Trophoblast cell (in vitro differentiated cells and primary cell): Measurements from ENCODE around the gene NPLOC4.
A peak's percentile ranks its signal among the peaks of the same experiment; 100 is the strongest.

Source experiments
- DNase-seq, 2 donors: peaks; one replicate each; pipeline ENCODE4 v3.0.0-alpha.2; 2016
- H2AFZ ChIP-seq: 2 replicates; pipeline ENCODE4 v1.6.1; 2013; ENCODE audit warnings: low read length, moderate library complexity, mild to moderate bottlenecking; ENCODE audit not compliant: insufficient read depth, poor library complexity
- H2AK5ac ChIP-seq: 2 replicates; pipeline ENCODE4 v1.6.1; 2013; ENCODE audit warnings: mild to moderate bottlenecking, low read length
- H2BK120ac ChIP-seq: 2 replicates; pipeline ENCODE4 v1.6.1; 2013; ENCODE audit warnings: low read length, mild to moderate bottlenecking, moderate library complexity; ENCODE audit not compliant: insufficient read depth, poor library complexity
- H2BK12ac ChIP-seq: 2 replicates; pipeline ENCODE4 v1.6.1; 2013; ENCODE audit warnings: mild to moderate bottlenecking, low read length, moderate library complexity
- H2BK5ac ChIP-seq: 2 replicates; pipeline ENCODE4 v1.6.1; 2013; ENCODE audit warnings: low read length, low read depth, moderate library complexity, mild to moderate bottlenecking; ENCODE audit not compliant: poor library complexity
- H3K14ac ChIP-seq: 2 replicates; pipeline ENCODE4 v1.6.1; 2013; ENCODE audit warnings: mild to moderate bottlenecking, low read length
- H3K18ac ChIP-seq: 2 replicates; pipeline ENCODE4 v1.6.1; 2013; ENCODE audit warnings: mild to moderate bottlenecking, low read length
- H3K23ac ChIP-seq: 2 replicates; pipeline ENCODE4 v1.6.1; 2013; ENCODE audit warnings: low read length
- H3K27ac ChIP-seq: 2 replicates; pipeline ENCODE4 v1.5.1; 2013; ENCODE audit warnings: low read depth, mild to moderate bottlenecking, inconsistent platforms, low read length, moderate library complexity
- H3K27me3 ChIP-seq: 2 replicates; pipeline ENCODE4 v1.6.1; 2013; ENCODE audit warnings: inconsistent platforms, mild to moderate bottlenecking, low read length, moderate library complexity; ENCODE audit not compliant: insufficient read depth
- H3K36me3 ChIP-seq, 2 experiments: 1 replicate in 1 of 2; 2 replicates in 1 of 2; pipeline ENCODE4 v1.6.1; 2013; ENCODE audit warnings: low read length in 2 of 2, mild to moderate bottlenecking in 2 of 2, moderate library complexity in 1 of 2; ENCODE audit not compliant: insufficient read depth in 2 of 2, control insufficient read depth in 1 of 2
- H3K4ac ChIP-seq: 2 replicates; pipeline ENCODE4 v1.6.1; 2013; ENCODE audit warnings: low read depth, mild to moderate bottlenecking, low read length, moderate library complexity
- H3K4me1 ChIP-seq, 2 experiments: 1 replicate in 1 of 2; 2 replicates in 1 of 2; pipeline ENCODE4 v1.6.1; 2013; ENCODE audit warnings: low read length in 2 of 2, mild to moderate bottlenecking in 2 of 2, moderate library complexity in 1 of 2; ENCODE audit not compliant: insufficient read depth in 2 of 2, control insufficient read depth in 1 of 2
- H3K4me2 ChIP-seq: 2 replicates; pipeline ENCODE4 v1.6.1; 2013; ENCODE audit warnings: inconsistent platforms, mild to moderate bottlenecking, low read length, moderate library complexity
- H3K4me3 ChIP-seq: 2 replicates; pipeline ENCODE4 v1.5.1; 2013; ENCODE audit warnings: mild to moderate bottlenecking, low read depth, low read length, inconsistent platforms
- H3K79me1 ChIP-seq: one replicate; pipeline ENCODE4 v1.6.1; 2013; ENCODE audit warnings: low read length
- H3K79me2 ChIP-seq: 2 replicates; pipeline ENCODE4 v1.6.1; 2013; ENCODE audit warnings: low read length, mild to moderate bottlenecking; ENCODE audit not compliant: control insufficient read depth, insufficient read depth, poor library complexity
- H3K9ac ChIP-seq: 2 replicates; pipeline ENCODE4 v1.6.1; 2013; ENCODE audit warnings: mild to moderate bottlenecking, low read length
- H3K9me3 ChIP-seq: 2 replicates; pipeline ENCODE4 v1.6.1; 2013; ENCODE audit warnings: low read depth, mild to moderate bottlenecking, control low read depth, inconsistent platforms, low read length; ENCODE audit not compliant: insufficient read depth
- H4K12ac ChIP-seq: 2 replicates; pipeline ENCODE4 v1.6.1; 2013; ENCODE audit warnings: low read depth, mild to moderate bottlenecking, low read length, moderate library complexity
- H4K8ac ChIP-seq: 2 replicates; pipeline ENCODE4 v1.6.1; 2013; ENCODE audit warnings: low read depth, mild to moderate bottlenecking, low read length, moderate library complexity
- H4K91ac ChIP-seq: one replicate; pipeline ENCODE4 v1.6.1; 2013; ENCODE audit warnings: low read depth, mild to moderate bottlenecking, low read length, moderate library complexity
- WGBS: extraction: QIAGEN DNeasy Blood & Tissue Kit; methylation state at CpG from one replicate; pipeline ENCODE4 v1.1.7; 2013; ENCODE audit warnings: missing lambda C conversion rate; ENCODE audit not compliant: insufficient read length, insufficient coverage; ENCODE audit errors: extremely low coverage; 5-methylcytosine and 5-hydroxymethylcytosine counted together

The NPLOC4 gene

DNA sequence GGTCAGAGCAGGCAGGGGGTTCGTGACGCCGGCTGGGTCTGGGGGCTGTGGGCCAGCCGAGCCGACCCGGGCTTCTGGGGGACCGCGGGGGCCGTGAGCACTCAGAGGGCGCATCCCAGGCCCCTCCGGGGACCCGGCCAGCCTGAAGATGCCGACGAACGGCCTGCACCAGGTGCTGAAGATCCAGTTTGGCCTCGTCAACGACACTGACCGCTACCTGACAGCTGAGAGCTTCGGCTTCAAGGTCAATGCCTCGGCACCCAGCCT lies 108.6 kb downstream of the NPLOC4 start:
- Histone ChIP-seq H2AK5ac (no peak overlapping the region), H3K18ac (no peak overlapping the region), H3K9ac (no peak overlapping the region), H3K79me2 (no peaks in the 10 kb centered on the region), H4K8ac (no peak overlapping the region), H3K9me3 (peaks cover 8% of the 10 kb centered on the region), H4K91ac (no peak overlapping the region), H2BK5ac (no peak overlapping the region), H2AFZ (no peak overlapping the region), H3K4me2 (no peak overlapping the region), H3K4me1 (peaks cover 0 to 3% of the 10 kb centered on the region in 2 experiments), H3K27ac (no peak overlapping the region), H3K4ac (no peak overlapping the region), H3K79me1 (no peaks in the 10 kb centered on the region), H2BK12ac (no peak overlapping the region), H3K27me3 (no peaks in the 10 kb centered on the region), H4K12ac (no peak overlapping the region), H2BK120ac (no peak overlapping the region), H3K4me3 (no peak overlapping the region), H3K14ac (no peak overlapping the region), H3K36me3 (no peaks in the 10 kb centered on the region), H3K23ac (no peak overlapping the region)
- DNase-seq = peak in 1 of 2 donors; percentile 17
- no CpG with 5 or more reads among the region's 20 CpGs for WGBS

DNA sequence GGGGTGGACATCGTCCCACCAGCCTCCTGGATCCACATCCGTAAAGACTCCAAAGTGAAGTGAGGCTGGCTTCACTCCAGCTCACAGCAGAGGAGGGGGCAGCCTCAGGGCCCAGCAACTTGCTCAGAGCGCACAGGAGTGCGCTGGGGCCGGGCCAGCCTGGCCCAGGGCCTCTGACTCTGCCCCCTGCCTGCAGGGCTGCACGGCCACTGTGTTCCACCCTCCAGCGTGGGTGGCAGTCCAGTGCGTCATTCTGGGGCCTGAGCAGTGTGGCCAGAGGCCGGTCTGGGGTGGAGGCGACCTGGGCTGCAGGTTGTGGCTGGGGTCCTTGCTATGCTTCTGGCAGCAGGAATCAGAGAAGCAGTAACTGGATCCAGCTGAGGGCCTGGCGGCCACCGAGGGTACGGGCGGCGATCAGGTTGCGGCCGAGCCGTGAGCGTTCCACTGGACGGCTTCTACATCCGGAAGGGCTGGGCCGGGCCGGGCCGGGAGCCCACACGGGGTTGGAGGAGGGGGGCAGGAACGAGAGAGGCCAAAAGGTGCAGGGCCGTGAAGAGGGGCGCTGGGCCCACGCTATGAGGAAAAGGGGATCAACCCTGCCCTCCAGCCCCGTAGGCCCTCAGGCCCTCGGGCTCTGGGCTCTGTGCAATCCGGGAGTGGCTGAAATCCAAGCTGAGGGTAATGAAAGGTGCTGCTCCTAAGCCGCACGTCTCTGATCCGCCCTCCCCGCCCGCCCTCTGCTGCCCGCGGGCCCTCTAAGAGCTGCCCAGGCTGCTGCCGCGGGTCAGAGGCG lies 109.1 kb downstream of the NPLOC4 start, which contains the start of gene FSCN2:
Gene FSCN2, plus strand, starts transcription at position 787 of the 793 bp plus-strand sequence. CDS start 155 bp downstream, outside the sequence.
- H3K4me2 ChIP-seq = no peak within 1 kb of the TSS
- no peak within 1 kb of the TSS for H4K12ac ChIP-seq
- H2BK12ac ChIP-seq = no peak within 1 kb of the TSS
- H4K91ac ChIP-seq = no peak within 1 kb of the TSS
- H3K27ac ChIP-seq = no peak within 1 kb of the TSS
- no peaks in the 10 kb centered on the region for H3K27me3 ChIP-seq
- no peak within 1 kb of the TSS for H3K4me3 ChIP-seq
- H3K9me3 ChIP-seq = peaks cover 8% of the 10 kb centered on the region
- H4K8ac ChIP-seq = no peak within 1 kb of the TSS
- no peak within 1 kb of the TSS for H3K18ac ChIP-seq
- no CpG with 5 or more reads among the region's 42 CpGs for WGBS
- H3K36me3 ChIP-seq = no peaks in the 10 kb centered on the region
- H3K79me2 ChIP-seq = no peaks in the 10 kb centered on the region
- H3K4ac ChIP-seq = no peak within 1 kb of the TSS
- no peak within 1 kb of the TSS for H3K23ac ChIP-seq
- no peak within 1 kb of the TSS for H3K14ac ChIP-seq
- H2AFZ ChIP-seq = no peak within 1 kb of the TSS
- H2BK120ac ChIP-seq = no peak within 1 kb of the TSS
- no peak within 1 kb of the TSS for H2AK5ac ChIP-seq
- H3K4me1 ChIP-seq = peaks cover 3 to 6% of the 10 kb centered on the region in 2 experiments
- peak in 1 of 2 donors; percentile 65 for DNase-seq
- no peaks in the 10 kb centered on the region for H3K79me1 ChIP-seq
- no peak within 1 kb of the TSS for H2BK5ac ChIP-seq
- H3K9ac ChIP-seq = no peak within 1 kb of the TSS

DNA sequence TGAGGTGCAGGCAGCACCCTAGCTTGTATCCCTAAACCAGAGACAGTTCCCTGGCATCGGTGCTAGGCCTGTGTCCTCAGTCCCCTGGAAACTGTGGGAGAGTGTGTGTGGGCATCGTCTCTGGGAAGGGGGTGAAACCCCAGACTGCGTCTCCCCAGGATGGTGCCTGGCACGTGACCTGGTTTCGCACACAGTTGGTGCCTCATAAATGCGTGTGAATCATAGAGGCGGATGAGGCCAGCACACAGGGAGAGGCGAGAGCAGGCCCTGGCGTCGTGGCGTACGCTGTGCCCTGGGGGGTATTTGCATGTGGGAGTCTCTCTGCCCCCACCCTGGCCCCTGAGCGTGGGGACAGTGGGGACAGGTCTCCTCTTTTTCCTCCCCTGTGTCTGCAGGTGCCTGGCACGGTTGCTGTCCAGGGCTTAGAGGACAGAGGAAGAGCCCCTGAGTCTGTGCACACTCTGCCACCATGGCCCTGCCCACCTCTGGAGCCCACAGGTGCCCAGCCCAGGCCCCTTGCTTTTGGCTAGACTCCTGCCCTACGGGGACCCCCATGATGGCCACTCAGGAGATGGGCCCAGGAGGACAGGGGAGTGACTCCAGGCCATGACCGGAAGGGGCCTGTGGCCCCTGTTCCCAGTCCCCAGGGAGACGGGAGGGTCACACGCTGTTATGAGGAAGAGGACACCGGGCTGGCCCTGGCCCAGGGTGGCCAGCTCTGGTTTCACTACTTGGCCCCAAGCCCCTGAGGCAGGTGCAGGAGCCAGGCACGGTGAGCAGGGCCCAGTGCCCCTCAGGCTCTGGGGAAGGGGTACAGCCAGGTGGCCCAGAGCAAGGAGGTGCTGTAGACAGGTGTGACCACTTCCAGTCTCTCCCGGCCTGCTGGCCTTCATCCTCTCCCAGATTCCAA lies 110.0 kb downstream of the NPLOC4 start:
- Histone ChIP-seq H3K27me3 (no peaks in the 10 kb centered on the region), H3K23ac (no peak overlapping the region)
- WGBS = no CpG with 5 or more reads among the region's 21 CpGs

DNA sequence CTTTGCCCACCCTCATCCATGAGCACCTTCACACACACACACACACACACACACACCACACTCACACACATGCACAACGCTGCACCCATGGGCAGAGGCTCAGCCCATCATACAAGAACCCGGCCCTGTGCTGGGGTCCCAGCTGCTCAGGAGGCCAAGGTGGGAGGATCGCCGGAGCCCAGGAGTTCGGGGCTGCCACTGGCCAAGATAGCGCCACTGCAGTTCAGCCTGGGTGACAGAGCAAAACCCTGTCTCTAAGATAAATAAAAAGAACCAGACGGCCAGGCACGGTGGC lies 112.1 kb downstream of the NPLOC4 start:
- H3K14ac ChIP-seq = no peak overlapping the region
- no peak overlapping the region for H4K12ac ChIP-seq
- H3K27me3 ChIP-seq = no peaks in the 10 kb centered on the region
- H2AFZ ChIP-seq = no peak overlapping the region
- no peak overlapping the region for H3K9ac ChIP-seq
- H3K4ac ChIP-seq = no peak overlapping the region
- peaks cover 1% of the 10 kb centered on the region for H3K79me1 ChIP-seq
- H3K4me1 ChIP-seq = peaks cover 3 to 6% of the 10 kb centered on the region in 2 experiments
- no peak overlapping the region for H3K4me2 ChIP-seq
- no peak overlapping the region for H3K18ac ChIP-seq
- no peak overlapping the region for H4K8ac ChIP-seq
- no CpG with 5 or more reads among the region's 8 CpGs for WGBS
- no peak overlapping the region for H2BK120ac ChIP-seq
- no peak overlapping the region for H3K4me3 ChIP-seq
- H3K23ac ChIP-seq = no peak overlapping the region
- no peak overlapping the region for H2BK5ac ChIP-seq
- H3K27ac ChIP-seq = no peak overlapping the region
- H3K36me3 ChIP-seq = no peaks in the 10 kb centered on the region
- H3K9me3 ChIP-seq = no peaks in the 10 kb centered on the region
- H3K79me2 ChIP-seq = no peaks in the 10 kb centered on the region
- no peak for DNase-seq
- H4K91ac ChIP-seq = no peak overlapping the region
- H2AK5ac ChIP-seq = no peak overlapping the region
- no peak overlapping the region for H2BK12ac ChIP-seq

More for the DNA sequence above, 110.0 kb downstream of the NPLOC4 start:
- H3K4me2 ChIP-seq = no peak overlapping the region
- no peak overlapping the region for H2BK120ac ChIP-seq
- no peak overlapping the region for H2AK5ac ChIP-seq
- H3K4me3 ChIP-seq = no peak overlapping the region
- DNase-seq = no peak
- no peak overlapping the region for H4K91ac ChIP-seq
- H2BK5ac ChIP-seq = no peak overlapping the region
- peak overlapping the region; percentile 7 for H3K9ac ChIP-seq
- H3K79me1 ChIP-seq = no peaks in the 10 kb centered on the region
- no peak overlapping the region for H4K12ac ChIP-seq
- no peak overlapping the region for H3K14ac ChIP-seq
- H3K4me1 ChIP-seq = peaks cover 3 to 6% of the 10 kb centered on the region in 2 experiments
- H3K9me3 ChIP-seq = peaks cover 8% of the 10 kb centered on the region
- H3K27ac ChIP-seq = no peak overlapping the region
- no peaks in the 10 kb centered on the region for H3K79me2 ChIP-seq
- H2AFZ ChIP-seq = no peak overlapping the region
- H3K4ac ChIP-seq = no peak overlapping the region
- no peak overlapping the region for H3K18ac ChIP-seq
- H3K36me3 ChIP-seq = no peaks in the 10 kb centered on the region
- no peak overlapping the region for H2BK12ac ChIP-seq
- H4K8ac ChIP-seq = no peak overlapping the region
